HepG2 (cell line): ENCODE measurements around the gene KPNA4. TPM values are rescaled to one million over a fixed set of nuclear protein-coding genes. Genes with fewer than 3 reads are reported as not detected.

Experiments
- BORCS8-MEF2B ChIP-seq: sonication (generic); formaldehyde crosslinking; IDR thresholded peaks from 2 replicates; pipeline ENCODE4 v1.8.0; 2022; ENCODE audit warnings: mild to moderate bottlenecking, missing genetic modification reagents
- FOXA1 ChIP-seq, 2 experiments: fragments of 450-650 bp in 1 of 2; sonication (generic) in 1 of 2; formaldehyde crosslinking in 1 of 2; IDR thresholded peaks; 2 replicates each; pipeline versions ENCODE4 v1.4.0 to v1.6.1; 2016 to 2020; ENCODE audit warnings: missing genetic modification reagents in 1 of 2
- GABPB1 ChIP-seq: IDR thresholded peaks from 2 replicates; pipeline ENCODE4 v1.6.1; 2016; ENCODE audit warnings: mild to moderate bottlenecking, missing genetic modification reagents, moderate library complexity, missing compliant biosample characterization
- KLF12 ChIP-seq: sonication (generic); formaldehyde crosslinking; IDR thresholded peaks from 2 replicates; pipeline ENCODE4 v1.4.0; 2020; ENCODE audit warnings: missing genetic modification reagents, borderline replicate concordance
- PHF8 ChIP-seq: sonication (generic); formaldehyde crosslinking; IDR thresholded peaks from 2 replicates; pipeline ENCODE4 v1.5.0; 2020; ENCODE audit warnings: missing genetic modification reagents
- POGZ ChIP-seq: sonication (generic); formaldehyde crosslinking; IDR thresholded peaks from 2 replicates; pipeline ENCODE4 v1.4.0; 2020; ENCODE audit warnings: mild to moderate bottlenecking, missing genetic modification reagents
- POLR2G ChIP-seq: fragments of 200-400 bp; formaldehyde crosslinking; IDR thresholded peaks from 2 replicates; pipeline ENCODE4 v1.6.1; 2018; ENCODE audit warnings: mild to moderate bottlenecking, low read depth, low read length, moderate library complexity
- RBM39 ChIP-seq: fragments of 200-400 bp; formaldehyde crosslinking; IDR thresholded peaks from one replicate; pipeline ENCODE4 v1.6.1; 2018; ENCODE audit warnings: antibody characterized with exemption, mild to moderate bottlenecking, low read depth, low read length; ENCODE audit not compliant: poor library complexity, severe bottlenecking
- RELA ChIP-seq: sonication (generic); formaldehyde crosslinking; IDR thresholded peaks from 2 replicates; pipeline ENCODE4 v1.4.0; 2020; ENCODE audit warnings: missing genetic modification reagents
- SAP130 ChIP-seq: IDR thresholded peaks from 2 replicates; pipeline ENCODE4 v1.6.1; 2016; ENCODE audit warnings: low read depth
- SMAD1 ChIP-seq: sonication (generic); formaldehyde crosslinking; IDR thresholded peaks from 2 replicates; pipeline ENCODE4 v1.4.0; 2020; ENCODE audit warnings: missing genetic modification reagents, low read depth, mild to moderate bottlenecking, borderline replicate concordance
- TAF1 ChIP-seq: sonication (generic); formaldehyde crosslinking; IDR thresholded peaks from 2 replicates; pipeline ENCODE4 v1.4.0; 2020; ENCODE audit warnings: missing genetic modification reagents
- TARDBP ChIP-seq: sonication (generic); formaldehyde crosslinking; IDR thresholded peaks from 2 replicates; pipeline ENCODE4 v1.8.0; 2022; ENCODE audit warnings: mild to moderate bottlenecking, missing genetic modification reagents
- THAP9 ChIP-seq: sonication (generic); formaldehyde crosslinking; IDR thresholded peaks from 2 replicates; pipeline ENCODE4; 2020; ENCODE audit warnings: missing genetic modification reagents, mild to moderate bottlenecking, borderline replicate concordance
- ZNF496 ChIP-seq: sonication (generic); formaldehyde crosslinking; IDR thresholded peaks from 2 replicates; pipeline ENCODE4 v1.8.1; 2023; ENCODE audit warnings: mild to moderate bottlenecking, moderate library complexity, missing genetic modification reagents; ENCODE audit not compliant: insufficient replicate concordance
- ZNF543 ChIP-seq: sonication (generic); formaldehyde crosslinking; IDR thresholded peaks from 2 replicates; pipeline ENCODE4 v1.4.0; 2020; ENCODE audit warnings: mild to moderate bottlenecking, missing genetic modification reagents
- ZNF615 ChIP-seq: sonication (generic); formaldehyde crosslinking; IDR thresholded peaks from 2 replicates; pipeline ENCODE4 v1.5.0; 2020; ENCODE audit warnings: mild to moderate bottlenecking, missing genetic modification reagents, borderline replicate concordance
- ZNF724P ChIP-seq: sonication (generic); formaldehyde crosslinking; IDR thresholded peaks from 2 replicates; pipeline ENCODE4 v1.8.0; 2022; ENCODE audit warnings: missing genetic modification reagents, borderline replicate concordance
- polyA plus RNA-seq, 8 experiments: library from polyadenylated mRNA; depleted of rRNA in 3 of 8; stranded (reverse) in 7 of 8; unstranded in 1 of 8; fragments of >200 nt; fragmentation: Illumina TruSeq in 4 of 8; extraction: Trizol in 4 of 8; gene quantifications; 2 replicates each; pipeline versions ENCODE4 v1.2.1 to v1.2.3, GENCODE V29; 2011 to 2016; ENCODE audit warnings: low read depth in 4 of 8, missing spikeins in 1 of 8, mixed read lengths in 1 of 8; ENCODE audit not compliant: insufficient read depth in 1 of 8
- total RNA-seq, 5 experiments: library from RNA; depleted of rRNA; stranded (reverse); fragments of >200 nt; fragmentation: Illumina TruSeq; extraction: Trizol; gene quantifications; 2 replicates each; pipeline ENCODE4 v1.2.3, GENCODE V29; 2016; ENCODE audit warnings: low read depth in 1 of 5
- TF ChIP-seq, protein P1 (sequence below): sonication (generic); formaldehyde crosslinking; IDR thresholded peaks from 2 replicates; pipeline ENCODE4 v1.5.1; 2020; ENCODE audit warnings: mild to moderate bottlenecking, missing genetic modification reagents, moderate library complexity

The KPNA4 gene
- total and polyA plus RNA-seq, 2 of the 13 experiments (the other 11 are each of a cell fraction or from before 2014, with no cell fraction given) = 9.9 to 27.9 TPM

- TF ChIP-seq PHF8 (CRISPR knock-in tag) = peak; percentile 55; the same call in 1 of the 2 replicates
- TF ChIP-seq POGZ = peak; percentile 12; the same call in 1 of the 2 replicates
- peak; percentile 39; the same call in 1 of the 2 replicates for TF ChIP-seq SAP130
- 0 out of 2 replicates have a peak, but pooled peaks have one; percentile 25 for TF ChIP-seq THAP9
- TF ChIP-seq TARDBP = 0 out of 2 replicates have a peak, but pooled peaks have one; percentile 28
- TF ChIP-seq ZNF543 (CRISPR knock-in tag) = no peak
- TF ChIP-seq RBM39 = peak; percentile 74
- 0 out of 2 replicates have a peak, but pooled peaks have one; percentile 24 for TF ChIP-seq ZNF724P (CRISPR knock-in tag)
- 0 out of 2 replicates have a peak, but pooled peaks have one; percentile 31 for TF ChIP-seq SMAD1
- TF ChIP-seq, protein P1, sequence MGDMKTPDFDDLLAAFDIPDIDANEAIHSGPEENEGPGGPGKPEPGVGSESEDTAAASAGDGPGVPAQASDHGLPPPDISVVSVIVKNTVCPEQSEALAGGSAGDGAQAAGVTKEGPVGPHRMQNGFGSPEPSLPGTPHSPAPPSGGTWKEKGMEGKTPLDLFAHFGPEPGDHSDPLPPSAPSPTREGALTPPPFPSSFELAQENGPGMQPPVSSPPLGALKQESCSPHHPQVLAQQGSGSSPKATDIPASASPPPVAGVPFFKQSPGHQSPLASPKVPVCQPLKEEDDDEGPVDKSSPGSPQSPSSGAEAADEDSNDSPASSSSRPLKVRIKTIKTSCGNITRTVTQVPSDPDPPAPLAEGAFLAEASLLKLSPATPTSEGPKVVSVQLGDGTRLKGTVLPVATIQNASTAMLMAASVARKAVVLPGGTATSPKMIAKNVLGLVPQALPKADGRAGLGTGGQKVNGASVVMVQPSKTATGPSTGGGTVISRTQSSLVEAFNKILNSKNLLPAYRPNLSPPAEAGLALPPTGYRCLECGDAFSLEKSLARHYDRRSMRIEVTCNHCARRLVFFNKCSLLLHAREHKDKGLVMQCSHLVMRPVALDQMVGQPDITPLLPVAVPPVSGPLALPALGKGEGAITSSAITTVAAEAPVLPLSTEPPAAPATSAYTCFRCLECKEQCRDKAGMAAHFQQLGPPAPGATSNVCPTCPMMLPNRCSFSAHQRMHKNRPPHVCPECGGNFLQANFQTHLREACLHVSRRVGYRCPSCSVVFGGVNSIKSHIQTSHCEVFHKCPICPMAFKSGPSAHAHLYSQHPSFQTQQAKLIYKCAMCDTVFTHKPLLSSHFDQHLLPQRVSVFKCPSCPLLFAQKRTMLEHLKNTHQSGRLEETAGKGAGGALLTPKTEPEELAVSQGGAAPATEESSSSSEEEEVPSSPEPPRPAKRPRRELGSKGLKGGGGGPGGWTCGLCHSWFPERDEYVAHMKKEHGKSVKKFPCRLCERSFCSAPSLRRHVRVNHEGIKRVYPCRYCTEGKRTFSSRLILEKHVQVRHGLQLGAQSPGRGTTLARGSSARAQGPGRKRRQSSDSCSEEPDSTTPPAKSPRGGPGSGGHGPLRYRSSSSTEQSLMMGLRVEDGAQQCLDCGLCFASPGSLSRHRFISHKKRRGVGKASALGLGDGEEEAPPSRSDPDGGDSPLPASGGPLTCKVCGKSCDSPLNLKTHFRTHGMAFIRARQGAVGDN (CRISPR knock-in tag) = peak; percentile 76
- TF ChIP-seq KLF12 = 0 out of 2 replicates have a peak, but pooled peaks have one; percentile 26
- 0 out of 2 replicates have a peak, but pooled peaks have one; percentile 44 for TF ChIP-seq RELA (CRISPR knock-in tag)
- peak; percentile 76 for TF ChIP-seq POLR2G
- 0 out of 2 replicates have a peak, but pooled peaks have one; percentile 18 for TF ChIP-seq ZNF615 (CRISPR knock-in tag)
- peak; percentile 60; the same call in 1 of the 2 replicates for TF ChIP-seq BORCS8-MEF2B (CRISPR knock-in tag)
- peak; percentile 36; the same call in 1 of the 2 replicates for TF ChIP-seq TAF1 (CRISPR knock-in tag)
- peak; percentile 66; the same call in 1 of the 2 replicates for TF ChIP-seq GABPB1
- no peak for TF ChIP-seq FOXA1 (IDR thresholded peaks at IDR 0.05)
- TF ChIP-seq FOXA1 (CRISPR knock-in tag; IDR thresholded peaks at IDR 0.05) = 0 out of 2 replicates have a peak, but pooled peaks have one; percentile 12
- TF ChIP-seq ZNF496 (CRISPR knock-in tag) = no peak
Observed at GRCh38 chr3:160449636-160450598, 115.5 kb downstream of the KPNA4 start, which contains the start of gene TRIM59 (continued).
